ENCODE measurements around the gene HEPACAM2.

HEPACAM2 gene

DNA sequence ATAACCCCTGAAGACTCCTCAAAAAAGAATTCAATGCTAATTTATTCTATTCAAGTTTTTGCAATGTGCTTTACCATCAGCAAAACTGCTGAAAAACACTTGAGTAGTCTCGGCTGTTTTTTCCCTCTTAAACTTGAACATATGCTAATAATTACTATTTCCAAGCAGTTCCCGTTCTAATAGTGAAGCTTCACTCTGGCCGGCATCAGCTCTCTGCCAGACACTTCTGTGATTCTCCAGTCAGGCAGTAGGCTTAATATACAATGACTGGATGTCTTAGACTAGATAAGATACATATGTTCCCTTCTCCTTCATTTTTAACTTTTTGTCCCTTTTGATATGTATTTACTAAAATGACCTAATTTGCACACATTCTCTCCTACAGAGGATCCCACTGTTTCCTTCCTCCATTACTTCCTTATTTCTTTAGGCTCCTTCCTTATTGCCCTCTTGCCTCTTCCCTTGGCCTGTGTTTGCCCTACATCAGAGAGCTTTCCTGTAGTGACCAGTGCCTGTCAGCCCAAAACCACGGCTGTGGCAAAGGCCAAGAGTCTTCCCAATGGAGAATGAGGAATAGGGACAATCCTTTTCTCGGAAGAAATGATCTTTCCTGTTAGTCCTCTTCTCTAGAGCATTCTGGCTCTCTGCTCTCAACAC, 23.5 kb downstream of the HEPACAM2 start:
- DNase-seq: peak; percentile 69

DNA sequence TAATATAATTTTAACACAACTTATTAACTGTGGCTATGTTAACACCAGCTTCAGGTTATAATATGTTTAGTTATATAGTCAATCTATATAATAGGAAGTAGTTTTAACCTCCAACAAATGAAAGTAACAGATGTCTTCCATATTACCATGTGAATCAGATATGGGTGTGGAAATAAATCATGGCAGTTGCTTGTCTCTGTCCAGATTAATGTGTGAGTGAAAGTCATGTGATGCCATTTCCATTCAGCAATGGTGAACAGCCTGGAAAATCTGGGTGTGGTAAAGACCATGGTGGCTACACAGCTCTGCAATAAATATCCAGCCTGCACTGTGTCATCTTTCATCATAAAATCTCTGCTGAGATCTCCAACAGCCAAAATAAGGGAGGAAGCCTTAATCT, 27.8 kb downstream of the HEPACAM2 start:
- peak; percentile 81 for DNase-seq

DNA sequence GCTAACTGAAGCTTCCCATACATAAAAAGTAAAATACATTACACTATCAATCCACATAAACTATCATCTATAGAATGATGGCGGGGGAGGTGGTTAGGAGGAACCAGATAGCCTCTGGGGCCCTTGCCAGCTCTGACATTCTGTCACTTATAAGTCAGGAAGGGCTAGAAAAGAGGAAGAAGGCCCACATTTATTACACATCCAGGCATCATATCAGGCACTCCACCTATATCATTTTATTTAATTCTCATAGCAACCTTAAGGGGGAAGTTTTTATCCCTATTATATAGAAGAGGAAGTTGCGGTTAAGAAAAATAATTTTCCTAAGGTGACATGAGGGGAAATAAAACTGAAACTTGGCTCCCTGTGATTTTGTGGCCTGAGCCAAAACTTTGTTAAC, 29.9 kb downstream of the HEPACAM2 start:
- no peak for DNase-seq

DNA sequence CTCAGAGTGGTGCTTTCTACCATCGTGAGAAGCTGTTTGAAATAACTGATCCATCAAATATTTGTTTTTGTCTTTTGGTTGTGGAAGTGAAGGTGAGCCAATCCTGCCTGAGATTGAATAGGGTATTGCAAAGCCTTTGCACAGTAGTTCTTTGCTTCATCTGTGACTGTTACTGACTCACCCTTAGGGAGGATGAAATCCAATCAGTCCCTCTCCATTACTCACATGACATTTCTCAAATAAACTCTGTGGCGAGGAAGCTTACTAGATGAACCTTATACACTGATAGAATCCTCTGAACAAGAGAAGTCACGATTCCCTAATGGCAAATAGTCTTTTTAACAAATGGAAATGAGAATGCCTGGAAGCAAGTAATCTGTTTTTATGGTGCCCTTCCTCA, 31.9 kb downstream of the HEPACAM2 start:
- DNase-seq: no peak

DNA sequence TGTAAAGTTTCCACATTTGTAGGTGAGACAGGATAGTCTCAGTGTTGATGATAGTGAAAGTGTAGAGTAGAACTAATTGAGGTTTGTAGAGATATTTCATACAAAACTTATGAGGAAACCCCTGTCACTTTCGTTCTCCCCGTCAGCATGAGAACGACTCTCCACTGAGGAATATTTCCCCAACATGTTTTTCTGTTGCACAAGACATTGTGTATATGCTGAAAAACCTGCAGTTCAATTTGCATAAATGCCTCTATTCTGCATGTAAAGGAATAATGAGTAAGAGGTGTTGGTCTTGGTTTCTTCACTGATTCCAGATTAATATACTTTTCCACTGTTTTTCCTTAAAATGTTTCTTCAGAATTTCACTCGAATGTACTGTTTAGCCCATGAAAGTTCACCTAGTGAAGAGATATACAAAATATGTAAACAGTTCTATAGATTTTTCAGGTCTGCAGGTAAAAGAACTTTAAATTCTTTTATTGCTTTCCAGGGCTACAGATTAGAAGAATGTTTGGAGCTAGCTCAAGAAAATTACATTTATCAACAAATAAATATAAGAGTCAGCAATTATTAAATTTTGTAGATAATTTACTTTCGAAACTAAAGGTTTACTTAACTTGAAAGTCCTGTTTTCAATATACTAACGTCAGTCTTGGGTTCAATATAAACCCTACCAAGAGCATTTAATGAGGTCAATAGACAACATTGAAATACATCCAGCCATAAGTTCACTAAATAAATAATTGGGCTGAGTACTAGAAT, 37.2 kb downstream of the HEPACAM2 start:
- DNase-seq: no peak

DNA sequence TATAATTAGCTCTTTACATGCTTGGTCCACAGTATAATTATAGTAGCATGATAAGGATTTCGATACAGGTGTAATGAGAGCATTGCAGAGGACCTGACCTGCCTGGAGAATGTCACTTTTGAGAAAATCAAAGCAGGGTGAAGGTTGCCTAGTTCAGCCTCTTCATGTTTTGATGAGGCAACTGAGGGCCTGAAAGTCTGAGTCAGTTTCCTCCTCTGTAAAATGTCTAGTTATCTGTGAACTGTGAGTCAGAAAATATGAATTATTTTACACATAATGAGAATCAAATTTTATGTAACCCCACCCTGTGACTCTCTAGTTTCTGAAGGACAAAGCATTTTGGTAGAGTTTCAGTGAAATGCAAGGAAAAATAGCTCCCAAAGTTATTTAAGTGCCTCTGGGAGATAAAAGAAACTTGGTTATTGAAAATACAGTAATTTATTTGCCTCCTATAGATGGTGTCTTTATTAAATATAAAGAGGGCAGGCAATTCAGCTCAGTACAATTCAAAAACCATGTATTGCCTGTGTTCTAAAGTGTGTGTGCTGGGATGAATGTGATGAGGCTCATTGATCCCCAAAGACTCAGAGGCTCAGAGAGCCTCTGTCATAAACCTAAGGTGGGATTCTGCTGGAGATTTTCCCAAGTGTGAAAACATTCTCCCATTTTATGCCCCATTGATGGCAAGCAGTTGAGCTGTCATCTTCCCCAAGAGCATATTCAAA, 40.8 kb downstream of the HEPACAM2 start:
- no peak for DNase-seq

DNA sequence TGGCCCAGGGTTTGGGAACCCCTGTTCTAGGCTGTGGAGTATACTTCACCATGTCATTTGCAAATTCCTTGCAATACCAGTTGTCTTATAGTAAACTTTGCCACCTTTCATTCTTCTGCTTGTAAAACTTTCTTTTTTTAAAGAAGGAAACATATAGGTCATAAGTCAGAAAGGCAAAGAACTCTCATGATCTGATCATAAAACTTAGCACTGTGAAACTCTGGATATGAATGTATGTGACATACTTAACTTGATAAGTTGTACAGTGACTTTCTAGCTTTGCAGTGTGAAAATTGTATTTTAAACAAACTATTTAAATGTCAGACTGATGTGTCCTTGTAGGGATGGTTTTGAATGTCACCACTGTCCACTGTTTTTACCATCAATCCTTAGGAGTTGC, 47.1 kb downstream of the HEPACAM2 start:
- no peak for DNase-seq

DNA sequence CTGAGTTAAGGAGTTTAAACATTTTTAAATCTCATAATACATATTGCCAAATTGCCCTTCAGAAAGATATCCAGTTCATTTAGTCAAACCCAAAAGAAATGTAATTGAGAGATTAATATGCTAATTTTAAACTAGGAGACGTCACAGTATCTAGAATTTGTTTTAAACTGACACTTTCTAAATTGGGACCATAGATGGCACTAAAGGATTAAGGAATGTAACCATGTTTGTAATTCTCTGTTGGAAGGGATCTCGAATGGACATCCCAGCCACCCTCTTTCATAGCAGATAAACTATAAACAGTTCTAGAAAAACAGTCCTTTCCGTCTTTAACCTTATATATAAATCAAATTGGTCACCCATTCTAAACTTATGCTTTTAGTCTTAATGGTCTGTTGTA, 48.1 kb downstream of the HEPACAM2 start:
- peak; percentile 79 for DNase-seq

DNA sequence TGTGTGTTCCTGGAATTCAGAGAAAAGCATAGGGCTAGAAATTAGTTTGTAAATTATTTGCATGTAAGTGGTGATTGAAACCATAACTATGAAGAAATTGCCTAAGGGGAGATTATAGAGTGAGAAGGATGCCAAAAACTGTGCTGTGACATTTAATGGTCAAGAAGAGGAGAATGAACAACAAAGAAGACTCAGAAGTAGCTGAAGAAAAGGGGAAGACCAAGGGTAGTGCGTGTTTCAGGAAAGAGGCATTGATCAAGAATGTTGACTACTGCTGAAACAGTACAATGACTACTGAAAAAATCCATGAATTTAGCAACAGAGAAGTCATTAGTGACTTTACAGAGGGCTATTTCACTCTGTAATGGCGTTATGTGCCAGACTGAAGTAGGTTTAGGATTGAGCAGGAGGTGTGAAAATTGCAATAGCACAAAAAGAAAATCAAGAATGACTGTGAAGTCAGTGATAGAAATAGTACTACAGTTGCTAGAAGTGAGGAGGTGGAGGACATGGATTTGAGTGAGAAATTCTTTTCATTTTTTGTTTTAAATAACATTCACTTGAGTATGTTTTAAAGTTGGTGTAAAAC, 49.2 kb downstream of the HEPACAM2 start:
- no peak for DNase-seq

DNA sequence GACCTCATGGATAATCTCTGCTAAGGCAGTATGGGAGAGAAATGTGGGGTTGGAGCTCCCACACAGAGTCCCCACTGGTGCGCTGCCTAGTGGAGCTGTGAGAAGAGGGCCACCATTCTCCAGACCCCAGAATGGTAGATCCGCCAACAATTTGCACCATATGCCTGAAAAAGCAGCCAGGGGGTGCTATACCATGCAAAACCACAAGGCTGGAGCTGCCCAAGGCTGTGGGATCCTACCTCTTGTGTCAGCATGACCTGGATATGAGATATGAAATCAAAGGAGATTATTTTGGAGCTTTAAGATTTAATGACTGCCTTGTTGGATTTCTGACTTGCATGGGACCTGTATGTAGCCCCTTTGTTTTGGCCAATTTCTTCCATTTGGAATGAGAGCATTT, 51.0 kb downstream of the HEPACAM2 start:
- DNase-seq: peak; percentile 33

DNA sequence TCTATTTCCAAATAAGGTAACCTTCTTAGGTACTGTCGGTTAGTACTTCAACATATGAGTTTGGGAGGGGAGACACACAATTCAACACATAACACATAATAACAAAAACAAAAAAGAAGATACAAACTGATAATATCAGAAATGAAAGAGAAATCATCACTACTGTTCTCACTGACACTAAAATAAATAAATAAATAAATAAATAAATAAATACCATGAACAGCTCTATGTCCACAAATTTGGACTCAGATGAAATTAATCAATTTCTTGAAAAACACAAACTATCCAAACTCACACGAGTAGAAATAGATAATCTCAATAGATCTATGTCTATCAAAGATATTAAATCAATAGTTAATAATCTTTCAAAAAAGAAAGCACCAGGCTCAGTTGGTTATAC, 53.6 kb downstream of the HEPACAM2 start:
- DNase-seq: no peak

DNA sequence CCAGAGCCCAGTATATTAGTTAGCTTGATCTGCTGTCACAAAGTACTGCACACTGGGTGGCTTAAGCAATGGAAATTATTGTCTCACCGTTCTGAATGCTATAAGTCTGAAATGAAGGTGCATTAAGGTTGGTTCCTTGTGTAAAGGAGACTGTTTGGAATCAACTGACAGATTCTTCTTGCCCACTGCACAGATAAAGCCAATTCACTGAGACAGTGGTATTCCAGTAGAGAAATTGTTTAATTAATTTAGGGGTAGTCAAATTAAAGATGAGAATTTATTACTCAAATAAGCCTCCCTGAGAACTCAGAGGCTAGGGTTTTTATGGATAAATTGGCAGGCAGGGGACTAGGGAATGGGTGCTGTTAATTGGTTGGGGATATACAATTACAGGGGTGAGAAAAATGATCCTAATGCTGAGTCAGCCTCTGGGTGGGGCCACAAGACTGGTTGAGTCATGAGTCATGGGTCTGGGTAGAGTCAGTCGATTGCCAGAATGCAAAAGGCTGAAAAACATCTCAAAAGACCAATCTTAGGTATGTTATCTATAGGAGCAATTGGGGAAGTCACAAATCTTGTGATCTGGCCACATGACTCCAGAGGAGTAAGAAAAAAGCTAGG, 54.6 kb downstream of the HEPACAM2 start:
- peak; percentile 10 for DNase-seq

DNA sequence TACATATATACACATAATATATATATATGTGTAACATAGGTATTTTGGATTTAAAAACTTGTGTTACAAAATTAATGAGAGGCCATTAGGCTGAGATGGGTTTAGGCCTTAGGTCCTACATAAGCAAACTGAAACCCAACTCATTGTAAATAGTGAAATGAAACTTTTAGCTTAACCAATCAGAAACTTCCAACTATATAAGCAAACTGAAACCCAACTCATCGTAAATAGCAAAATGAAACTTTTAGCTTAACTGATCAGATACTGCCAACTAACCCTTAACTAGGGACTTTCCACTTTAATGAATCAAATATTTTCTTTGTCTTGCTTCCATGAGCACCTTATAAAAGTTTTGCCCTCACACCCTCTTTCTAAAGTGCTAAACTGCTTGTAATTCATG, 60.8 kb downstream of the HEPACAM2 start:
- DNase-seq: no peak

DNA sequence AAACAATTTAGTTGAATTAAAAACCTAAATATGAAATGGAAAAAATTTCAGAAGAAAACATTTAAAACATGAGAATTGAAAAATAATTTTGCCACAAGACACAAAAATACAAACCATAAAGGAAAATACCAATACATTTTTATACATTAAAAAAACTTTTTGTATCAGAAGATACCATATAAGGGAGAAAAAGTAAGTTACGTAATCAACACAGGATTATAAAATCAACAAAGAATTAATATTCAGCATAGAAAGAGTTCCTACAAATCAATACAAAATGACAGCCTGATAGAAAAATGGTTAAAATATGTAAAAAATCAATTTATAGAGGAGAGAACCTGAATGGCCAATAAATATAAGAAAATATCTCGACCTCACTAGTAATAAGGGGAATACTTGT, 61.5 kb downstream of the HEPACAM2 start:
- no peak for DNase-seq

DNA sequence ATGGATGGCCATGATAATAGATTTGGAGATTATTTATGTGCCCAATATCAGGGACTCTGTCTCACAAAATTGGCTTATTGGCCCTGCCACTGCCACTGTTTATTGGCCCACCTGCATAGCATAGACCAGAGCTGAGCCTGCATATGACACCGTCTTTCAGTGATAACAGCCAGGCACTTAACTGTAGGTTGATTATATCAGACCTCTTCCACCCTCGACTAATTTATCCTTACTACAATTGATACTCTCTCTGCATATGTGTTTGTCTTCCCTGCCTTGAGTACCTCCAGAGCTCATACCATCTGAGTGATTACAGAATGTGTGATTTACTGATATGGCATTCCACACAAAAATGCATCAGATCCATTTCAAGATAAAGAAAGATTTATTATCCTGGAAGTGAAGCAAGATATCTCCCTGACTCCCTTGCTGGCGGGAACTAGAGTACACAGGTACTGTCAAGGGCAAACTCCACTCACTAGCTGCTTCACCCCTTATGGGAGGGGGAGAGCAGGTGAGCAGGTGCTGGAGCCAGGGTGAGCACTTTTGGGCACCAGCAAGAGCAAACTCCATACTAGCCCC, 65.0 kb downstream of the HEPACAM2 start:
- no peak for DNase-seq

DNA sequence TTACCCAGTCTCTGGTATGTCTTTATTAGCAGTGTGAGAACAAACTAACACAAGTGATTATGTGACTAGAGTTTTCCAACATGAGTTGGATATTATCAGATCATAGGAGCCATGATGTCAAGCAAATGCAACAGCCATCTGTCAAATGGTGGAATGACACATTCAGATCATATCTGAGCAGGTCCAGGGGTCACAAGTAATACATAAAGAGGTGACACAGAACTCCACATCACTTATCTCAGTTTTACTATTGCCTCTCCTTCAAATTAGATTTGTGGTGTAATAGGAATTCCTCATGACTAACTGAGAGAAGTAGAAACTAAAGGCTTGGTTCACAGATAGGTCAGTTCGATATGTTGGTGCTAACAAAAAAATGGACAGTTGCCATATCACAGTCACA, 65.9 kb downstream of the HEPACAM2 start:
- DNase-seq: no peak

DNA sequence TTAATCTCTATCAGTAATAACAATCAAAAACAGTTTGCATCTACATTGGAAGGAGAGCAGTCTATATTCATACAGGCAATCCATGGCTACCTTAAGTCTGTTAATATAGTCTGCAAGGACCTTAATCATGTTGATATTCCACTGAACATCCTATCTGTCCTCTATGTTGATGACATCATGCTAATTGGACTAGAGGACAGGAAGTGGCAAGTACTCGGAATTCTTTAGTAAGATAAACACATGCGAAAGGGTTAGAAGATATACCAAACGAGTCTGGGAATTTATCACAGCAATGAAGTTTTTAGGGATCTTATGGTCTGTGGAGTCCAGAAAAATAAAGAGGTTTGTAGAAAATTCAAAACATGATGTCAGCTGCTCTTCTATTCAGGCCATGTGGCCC, 66.8 kb downstream of the HEPACAM2 start:
- DNase-seq: no peak

DNA sequence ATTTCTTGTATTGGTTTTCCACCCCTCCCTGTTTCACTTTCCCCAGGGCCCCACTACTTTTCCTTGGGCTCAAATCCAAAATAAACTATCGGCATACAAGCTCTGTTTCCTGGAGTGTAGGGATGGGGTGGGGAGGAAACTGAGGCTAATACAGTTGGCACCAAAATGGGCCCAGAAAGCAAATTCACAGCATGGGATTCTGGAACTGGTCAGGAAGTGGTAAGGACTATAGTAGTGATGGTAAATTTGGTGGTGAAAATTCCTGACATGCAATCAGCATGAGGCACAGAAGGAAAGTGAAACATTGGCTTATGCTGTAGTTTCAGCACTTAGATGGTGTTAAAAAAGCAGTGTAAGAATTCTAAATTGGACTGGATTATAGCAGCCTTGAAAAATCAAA, 69.4 kb downstream of the HEPACAM2 start:
- no peak for DNase-seq

DNA sequence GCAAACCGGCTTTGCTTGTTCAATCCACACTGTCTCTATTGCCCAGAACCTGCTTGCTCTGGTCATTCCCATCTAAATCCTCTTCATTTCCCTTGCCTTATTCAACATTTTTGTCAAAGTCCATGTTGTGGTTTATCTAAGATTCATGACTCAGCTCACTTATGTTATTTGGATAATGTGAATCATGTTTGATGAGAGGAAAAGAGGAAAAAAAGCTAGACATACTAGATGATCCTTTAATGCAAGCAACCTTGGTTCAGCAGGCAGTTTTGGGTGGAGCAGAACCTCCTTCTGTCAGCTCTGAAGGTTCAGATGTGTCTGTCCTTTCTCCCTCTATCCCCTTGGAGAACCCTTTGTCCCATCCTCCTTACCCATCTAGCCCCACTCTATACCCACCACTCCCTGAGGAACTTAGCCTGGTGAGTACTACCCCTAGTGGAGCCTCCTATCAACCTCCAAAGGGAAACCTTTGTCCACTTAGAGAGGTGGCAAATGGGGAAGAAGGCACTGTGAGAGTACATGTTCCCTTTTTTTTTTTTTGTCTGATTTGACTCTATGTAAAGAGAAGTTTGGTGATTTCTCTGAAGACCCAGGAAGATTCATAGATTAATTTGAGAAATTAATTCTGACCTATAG, 76.0 kb downstream of the HEPACAM2 start:
- no peak for DNase-seq

DNA sequence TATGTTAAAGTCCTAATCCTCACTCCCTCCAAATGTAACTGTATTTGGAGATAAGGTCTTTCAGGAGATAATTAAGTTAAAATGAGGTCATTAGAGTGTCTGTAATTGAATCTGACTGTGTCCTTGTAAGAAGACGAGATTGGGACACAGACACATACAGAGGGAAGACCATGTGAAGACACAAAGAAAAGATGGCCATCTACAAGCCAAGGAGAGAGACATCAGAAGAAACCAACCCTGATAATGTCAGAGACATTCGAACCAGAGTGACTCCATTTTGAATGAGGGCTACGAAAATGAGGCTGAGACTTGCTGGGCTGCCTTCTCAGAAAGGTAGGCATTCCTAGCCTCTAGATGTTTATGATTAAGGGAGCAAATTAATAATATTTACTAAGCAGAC, 77.5 kb downstream of the HEPACAM2 start:
- no peak for DNase-seq

DNA sequence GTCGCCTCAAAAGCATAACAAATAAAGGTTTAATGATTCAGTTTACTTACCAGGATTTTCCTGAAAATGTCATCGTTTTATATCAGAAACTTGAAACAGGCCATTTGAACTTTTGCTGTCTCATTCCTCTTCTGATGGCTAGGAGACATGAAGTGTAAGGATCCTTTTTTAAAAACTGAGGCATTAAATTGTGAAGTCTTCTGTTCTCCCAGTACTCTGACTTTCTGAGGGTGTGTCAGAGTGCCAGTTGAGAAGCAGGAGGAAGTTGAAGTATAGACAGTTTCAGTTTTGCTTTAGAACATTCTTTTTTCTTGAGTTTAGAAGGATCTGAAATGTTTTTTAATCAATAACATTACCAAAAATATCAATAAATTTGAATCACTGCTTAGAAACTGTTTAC, 78.1 kb downstream of the HEPACAM2 start, which contains the start of gene SAMD9L:
Gene SAMD9L, minus strand, starts transcription at position 242 of the 400 bp plus-strand sequence. CDS start 12,414 bp downstream, outside the sequence.
- DNase-seq: peak; percentile 8

DNA sequence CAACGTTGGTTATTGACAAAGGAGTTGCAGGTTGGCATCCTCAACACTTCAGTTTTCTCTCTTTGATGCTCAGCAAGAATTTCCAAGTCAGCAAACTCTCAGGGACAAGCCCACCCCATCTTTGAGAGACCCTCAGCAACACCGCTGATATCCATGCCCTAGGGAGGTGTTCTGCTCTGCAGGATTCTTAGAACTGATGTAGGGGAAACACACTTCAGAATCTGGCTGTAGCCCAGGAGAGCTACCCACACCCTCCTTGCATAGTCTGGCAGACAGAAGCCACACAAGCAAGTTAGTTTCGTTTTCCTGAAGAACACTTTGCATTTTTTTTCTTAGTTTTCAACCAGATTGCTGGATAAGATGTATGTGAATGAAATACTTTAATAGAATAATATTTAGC, 78.9 kb downstream of the HEPACAM2 start:
- DNase-seq: peak; percentile 46

Data from NCI-H69 (cell line).